HG03571 (cell line): Measurements from ENCODE around the gene ZDHHC5.

Experiments used
- ATAC-seq: cut with Tn5 transposase; IDR thresholded peaks from one replicate; pipeline ENCODE4 v1.9.1; 2021; ENCODE audit not compliant: unreplicated experiment

ZDHHC5 gene

DNA sequence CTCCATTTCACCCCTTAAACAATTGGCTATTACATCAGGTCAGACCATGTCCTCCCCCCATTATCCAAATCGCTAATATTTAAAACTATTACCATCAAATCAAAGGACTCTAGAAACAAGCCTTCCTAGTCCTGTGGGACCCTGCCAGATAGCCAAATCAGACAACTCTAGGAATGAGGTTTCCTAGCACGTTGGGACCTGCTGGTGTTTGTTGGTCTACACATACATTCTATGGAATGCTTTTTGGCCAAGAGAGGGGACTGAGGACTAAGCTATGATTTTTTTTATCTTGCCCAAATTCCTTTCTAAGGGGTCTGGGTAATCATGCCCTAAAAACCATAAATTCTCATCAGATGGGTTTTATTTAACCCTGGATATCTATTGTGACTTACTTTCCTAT is 59.3 kb downstream of the ZDHHC5 start:
- no peak for ATAC-seq

DNA sequence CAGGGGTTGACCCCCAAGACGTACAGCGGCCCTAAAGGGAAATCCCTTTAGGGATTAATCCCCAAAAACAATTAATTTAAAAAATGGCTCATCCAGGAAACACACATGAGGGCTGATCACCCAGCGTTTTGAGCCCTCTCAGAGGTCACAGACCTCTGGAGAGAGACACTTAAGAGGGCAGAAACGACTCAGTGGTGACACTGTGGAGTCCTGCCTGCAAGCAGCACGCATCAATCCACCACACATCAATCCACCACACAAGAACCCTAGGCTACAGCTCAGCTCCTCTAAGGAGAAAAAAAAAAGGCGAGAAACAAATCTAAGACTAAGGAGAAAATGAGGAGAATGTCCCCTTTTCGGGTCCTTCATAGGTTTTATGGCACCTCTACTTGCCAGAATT is 60.9 kb downstream of the ZDHHC5 start:
- no peak for ATAC-seq

DNA sequence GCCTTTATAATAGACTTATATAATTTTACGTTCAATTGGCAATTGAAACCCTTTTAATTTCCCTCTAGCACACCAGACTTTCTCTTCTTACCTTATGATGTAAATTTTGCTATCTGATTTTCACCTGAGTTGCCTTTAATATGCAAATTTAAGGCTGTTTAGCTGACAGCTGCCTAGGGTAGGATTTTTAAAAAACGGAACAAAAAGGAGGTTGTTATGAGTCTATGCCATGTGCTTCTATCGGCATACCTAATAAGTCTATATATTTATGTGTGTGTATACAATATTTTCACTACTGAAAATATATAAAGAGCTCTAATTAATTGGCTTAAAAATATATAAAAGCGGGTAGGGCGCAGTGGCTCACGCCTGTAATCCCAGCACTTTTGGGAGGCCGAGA is 61.6 kb downstream of the ZDHHC5 start:
- ATAC-seq: no peak

DNA sequence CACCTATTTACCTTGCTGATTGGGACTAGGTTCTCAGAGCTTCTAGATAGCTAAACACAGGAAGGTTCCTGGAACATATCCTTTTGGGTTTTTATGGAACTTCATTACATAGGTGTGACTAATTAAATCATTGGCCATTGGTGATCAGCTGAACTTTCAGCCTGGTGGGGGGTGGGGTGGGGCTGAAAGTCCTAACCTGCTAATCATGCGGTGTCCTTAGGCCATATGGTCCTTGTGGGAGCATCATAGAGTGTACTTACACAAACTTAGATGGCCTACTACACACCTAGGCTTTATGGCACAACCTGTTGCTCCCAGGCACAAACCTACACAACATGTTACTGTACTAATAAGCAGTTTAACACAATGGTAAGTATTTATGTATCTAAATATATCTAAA is 64.7 kb downstream of the ZDHHC5 start:
- no peak for ATAC-seq

DNA sequence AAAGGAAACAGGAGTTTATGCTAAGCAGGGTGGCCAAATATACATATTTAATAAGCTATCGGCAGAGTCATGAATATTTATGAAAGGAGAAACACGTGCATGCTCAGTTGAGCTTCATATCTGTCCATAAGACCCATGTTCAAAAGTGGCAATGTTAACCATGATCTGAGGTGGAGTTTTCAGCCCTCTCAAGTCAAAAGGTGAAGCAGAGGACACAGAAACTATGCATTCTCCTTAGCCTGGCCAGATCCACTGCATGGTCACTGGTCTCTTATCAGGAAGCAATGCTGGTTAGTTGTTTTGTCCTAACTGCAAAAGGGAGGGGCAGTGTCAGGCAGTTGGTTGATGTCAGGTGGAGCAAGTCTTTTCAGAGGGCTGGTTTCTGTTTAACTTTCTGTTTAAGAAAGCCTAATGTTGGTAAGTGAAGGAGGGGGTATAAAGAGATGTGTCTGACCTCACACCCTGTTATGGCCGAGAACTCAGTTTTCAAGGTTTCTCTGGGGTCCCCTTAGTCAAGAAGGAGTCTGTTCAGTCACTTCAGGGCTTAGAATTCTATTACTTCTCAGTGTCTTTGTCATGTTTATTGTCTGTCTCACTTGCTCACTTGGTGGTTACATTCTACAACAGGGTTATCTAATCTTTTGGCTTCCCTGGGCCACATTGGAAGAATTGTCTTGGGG is 67.8 kb downstream of the ZDHHC5 start:
- ATAC-seq: no peak

DNA sequence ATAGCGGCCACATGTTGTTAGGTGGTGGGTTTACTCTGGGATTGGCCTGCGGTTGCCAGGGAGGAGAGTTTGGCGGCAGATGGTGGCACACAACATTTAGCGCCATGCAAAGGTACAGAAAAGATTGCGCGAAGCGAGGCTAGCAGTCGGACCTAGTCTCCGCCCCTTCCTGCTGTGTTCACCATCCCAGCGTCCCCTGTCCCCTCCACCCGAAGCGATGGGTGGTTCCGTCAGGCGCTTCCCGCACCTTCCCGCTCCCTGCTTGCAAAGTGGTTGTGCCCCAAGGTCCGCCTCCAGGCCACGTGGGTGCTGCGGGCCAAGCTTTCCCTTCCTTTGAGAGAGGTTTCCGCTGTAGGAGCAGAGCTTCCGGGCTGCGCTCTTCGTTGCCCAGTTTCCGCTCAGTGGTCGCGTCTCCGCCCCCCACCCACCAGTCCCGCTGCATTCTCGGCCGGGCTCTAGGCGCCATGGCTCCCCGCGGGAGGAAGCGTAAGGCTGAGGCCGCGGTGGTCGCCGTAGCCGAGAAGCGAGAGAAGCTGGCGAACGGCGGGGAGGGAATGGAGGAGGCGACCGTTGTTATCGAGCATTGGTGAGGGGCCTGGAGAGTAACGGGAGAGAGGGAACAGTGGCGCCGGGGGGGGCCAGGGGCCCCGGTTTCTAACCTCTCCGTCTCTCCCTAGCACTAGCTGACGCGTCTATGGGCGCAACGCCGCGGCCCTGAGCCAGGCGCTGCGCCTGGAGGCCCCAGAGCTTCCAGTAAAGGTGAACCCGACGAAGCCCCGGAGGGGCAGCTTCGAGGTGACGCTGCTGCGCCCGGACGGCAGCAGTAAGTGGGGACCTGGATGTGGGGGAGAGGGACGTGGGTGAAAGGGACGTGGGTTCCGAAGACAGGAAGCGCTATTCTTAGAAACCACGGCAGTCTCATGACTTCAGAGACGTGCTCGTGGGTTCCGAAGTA is 73.5 kb downstream of the ZDHHC5 start, which contains the start of gene SELENOH:
Gene SELENOH, plus strand, starts transcription at position 360 of the 955 bp plus-strand sequence. Its CDS starts 105 bp downstream, at position 465.
- peak; percentile 91 for ATAC-seq

DNA sequence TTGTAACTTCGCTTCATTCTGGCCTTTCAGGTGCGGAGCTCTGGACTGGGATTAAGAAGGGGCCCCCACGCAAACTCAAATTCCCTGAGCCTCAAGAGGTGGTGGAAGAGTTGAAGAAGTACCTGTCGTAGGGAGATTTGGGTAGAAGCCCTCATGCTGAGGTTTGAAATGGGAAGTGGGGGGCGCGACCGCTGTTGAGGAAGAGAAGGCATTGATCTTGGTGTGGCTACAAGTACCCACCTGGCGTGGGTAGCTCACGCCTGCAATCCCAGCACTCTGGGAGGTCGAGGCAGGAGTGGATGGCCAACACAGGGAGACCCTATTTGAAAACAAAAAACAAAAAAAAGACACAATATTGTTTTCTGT is 74.2 kb downstream of the ZDHHC5 start:
- ATAC-seq: no peak

DNA sequence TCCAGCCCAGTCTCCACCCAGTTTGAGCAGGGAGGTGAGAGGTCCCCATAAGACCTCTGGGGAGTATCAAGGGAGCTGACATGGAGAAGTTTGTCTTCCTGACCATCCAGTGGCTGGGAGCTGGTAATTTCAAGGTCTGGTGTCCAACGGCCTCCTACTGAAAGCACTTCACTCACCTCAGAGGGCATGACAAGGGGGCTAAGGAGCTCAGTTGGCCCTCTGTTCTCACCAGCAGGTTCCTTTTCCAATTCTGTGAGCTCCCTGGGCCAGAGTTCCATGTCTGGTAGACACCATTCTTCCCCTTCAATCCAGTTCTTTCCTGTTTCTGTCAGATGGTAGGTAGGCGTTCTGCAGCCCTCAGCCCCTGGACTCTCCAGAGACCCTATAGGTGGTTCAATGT is 76.4 kb downstream of the ZDHHC5 start:
- ATAC-seq: no peak

DNA sequence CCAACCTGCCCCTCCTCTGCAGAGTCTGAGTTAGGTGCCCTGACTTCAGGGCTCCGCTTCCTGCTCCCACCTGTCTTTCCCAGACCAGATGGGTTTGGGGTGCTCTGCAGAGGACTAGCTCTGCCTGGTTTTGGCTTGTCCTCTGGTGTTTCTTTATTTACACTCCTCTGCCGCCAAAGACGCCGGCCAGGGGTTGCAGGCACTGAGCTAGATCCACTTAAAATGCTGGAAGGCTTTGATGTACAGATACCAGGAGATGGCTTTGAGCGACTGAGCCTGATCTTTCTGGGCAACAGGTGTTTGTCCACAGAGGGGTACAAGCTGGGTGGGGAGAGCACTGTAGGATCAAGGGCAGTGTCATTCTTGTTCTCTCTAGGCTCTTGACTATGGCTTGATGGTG is 77.3 kb downstream of the ZDHHC5 start:
- ATAC-seq: no peak

DNA sequence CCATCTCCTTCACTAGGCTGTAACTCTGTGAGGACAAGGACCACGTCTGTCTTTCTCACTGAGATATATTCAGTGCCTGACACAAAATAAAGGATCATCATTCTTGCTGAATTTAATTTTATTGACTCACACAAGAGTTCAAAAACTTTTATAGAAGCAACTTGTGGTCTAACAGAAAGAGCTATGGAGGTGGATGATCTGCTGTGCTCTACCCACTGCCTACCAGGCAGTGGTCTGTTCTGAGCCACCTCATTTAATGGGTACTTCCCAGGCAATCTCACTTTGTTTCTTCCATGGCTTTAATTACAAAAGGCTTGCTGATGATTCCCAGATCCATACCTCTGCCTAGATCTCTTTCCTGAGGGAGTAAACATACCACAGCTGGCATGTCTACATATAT is 79.0 kb downstream of the ZDHHC5 start:
- ATAC-seq: no peak
